ENCODE data around the gene TRIM71. TPM values are rescaled to one million over a fixed set of nuclear protein-coding genes. Genes with fewer than 3 reads are reported as not detected.

Gene TRIM71
- polyA plus RNA-seq, 1 donor from 2014 or later, result not detected

DNA sequence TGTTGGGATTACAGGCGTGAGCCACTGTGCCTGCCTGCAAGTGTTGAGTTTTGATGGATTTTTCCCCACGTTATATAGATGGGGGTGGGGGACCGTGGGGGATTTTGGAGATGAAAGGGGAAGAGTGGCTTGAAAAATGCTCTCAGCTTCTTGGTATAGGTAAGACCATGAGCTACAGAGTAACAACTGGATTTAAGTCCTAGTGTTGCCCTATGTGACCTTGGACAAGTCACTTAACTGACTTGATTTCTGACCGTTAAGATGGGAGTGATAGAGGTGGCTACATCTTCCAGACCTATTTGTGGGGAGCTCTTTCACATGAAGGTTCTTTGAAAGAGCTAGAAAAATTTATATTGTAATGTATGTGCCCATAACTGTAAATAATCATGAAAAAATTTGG, 13.3 kb downstream of the TRIM71 start:
- Mint-ChIP-seq H3K4me3 (no peak overlapping the region), H3K4me1 (no peaks in the 10 kb centered on the region), H3K27ac (no peak overlapping the region), H3K36me3 (peaks cover 1% of the 10 kb centered on the region), H3K9me3 (no peaks in the 10 kb centered on the region), H3K27me3 (peaks cover 14% of the 10 kb centered on the region)

GRCh38 chr3:32831791-32832190, 14.0 kb downstream of the TRIM71 start:
- H3K4me1 Mint-ChIP-seq, result no peaks in the 10 kb centered on the region
- no peaks in the 10 kb centered on the region for H3K9me3 Mint-ChIP-seq

DNA sequence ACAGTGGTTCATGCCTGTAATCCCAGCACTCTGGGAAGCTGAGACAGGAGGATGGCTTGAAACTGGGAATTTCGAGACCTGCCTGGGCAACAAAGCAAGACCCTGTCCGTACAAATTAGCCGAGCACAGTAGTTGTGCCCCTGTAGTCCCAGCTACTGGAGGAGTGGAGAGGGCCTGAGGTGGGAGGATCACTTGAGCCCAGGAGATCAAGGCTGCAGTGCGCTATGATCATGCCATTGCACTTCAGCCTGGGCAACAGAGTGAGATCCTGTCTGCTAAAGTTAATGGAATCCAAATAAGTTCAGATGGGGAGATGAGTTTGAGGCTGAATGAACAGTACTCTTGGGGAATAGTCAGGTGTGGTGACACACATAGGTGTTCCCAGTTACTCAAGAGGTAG, 14.4 kb downstream of the TRIM71 start:
- no peaks in the 10 kb centered on the region for H3K9me3 Mint-ChIP-seq
- no peak overlapping the region for H3K4me3 Mint-ChIP-seq
- H3K27ac Mint-ChIP-seq, result no peak overlapping the region
- no peaks in the 10 kb centered on the region for H3K36me3 Mint-ChIP-seq
- H3K4me1 Mint-ChIP-seq, result no peaks in the 10 kb centered on the region
- H3K27me3 Mint-ChIP-seq, result peaks cover 14% of the 10 kb centered on the region

More at GRCh38 chr3:32831791-32832190, 14.0 kb downstream of the TRIM71 start:
- Mint-ChIP-seq H3K36me3 (peaks cover 1% of the 10 kb centered on the region), H3K27ac (no peak overlapping the region), H3K27me3 (peaks cover 14% of the 10 kb centered on the region), H3K4me3 (no peak overlapping the region)

GRCh38 chr3:32835049-32835371, 17.2 kb downstream of the TRIM71 start:
- Mint-ChIP-seq H3K4me1 (no peaks in the 10 kb centered on the region), H3K4me3 (no peak overlapping the region), H3K36me3 (no peaks in the 10 kb centered on the region), H3K9me3 (no peaks in the 10 kb centered on the region), H3K27ac (no peak overlapping the region), H3K27me3 (peaks cover 14% of the 10 kb centered on the region)

- no peak overlapping the region for H3K4me3 Mint-ChIP-seq
- H3K36me3 Mint-ChIP-seq, result no peaks in the 10 kb centered on the region
- H3K4me1 Mint-ChIP-seq, result no peaks in the 10 kb centered on the region
- no peaks in the 10 kb centered on the region for H3K9me3 Mint-ChIP-seq
- no peak overlapping the region for H3K27ac Mint-ChIP-seq
- peaks cover 11% of the 10 kb centered on the region for H3K27me3 Mint-ChIP-seq
Observed at GRCh38 chr3:32835961-32836360, 18.2 kb downstream of the TRIM71 start.

DNA sequence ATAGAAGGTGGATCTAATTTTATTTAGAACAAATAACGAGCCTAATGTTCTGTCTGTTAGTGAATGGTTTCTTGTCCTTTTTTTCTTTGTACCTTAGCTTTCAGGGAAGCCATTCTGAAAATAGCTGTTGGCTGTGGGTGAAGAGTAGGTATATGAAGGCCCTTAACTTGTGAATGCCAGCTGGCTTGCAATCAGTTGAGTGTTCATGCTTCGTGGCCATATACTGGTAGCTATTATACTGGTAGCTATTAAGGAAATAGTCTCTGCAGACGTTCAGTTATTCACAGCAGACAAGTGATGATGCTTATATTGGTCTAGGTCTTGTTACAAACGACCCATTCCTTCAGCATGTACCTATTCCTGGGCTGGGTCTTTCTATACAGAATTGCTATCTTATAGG, 18.8 kb downstream of the TRIM71 start:
- Mint-ChIP-seq H3K9me3 (no peaks in the 10 kb centered on the region), H3K27me3 (peaks cover 11% of the 10 kb centered on the region), H3K4me3 (no peak overlapping the region), H3K4me1 (no peaks in the 10 kb centered on the region), H3K27ac (no peak overlapping the region), H3K36me3 (no peaks in the 10 kb centered on the region)

- no peaks in the 10 kb centered on the region for H3K9me3 Mint-ChIP-seq
- peaks cover 0 to 6% (median 4%) of the 10 kb centered on the region in 3 donors for H3K4me1 Mint-ChIP-seq
- H3K4me3 Mint-ChIP-seq, result no peak overlapping the region
- peaks cover 11% of the 10 kb centered on the region for H3K27me3 Mint-ChIP-seq
- H3K27ac Mint-ChIP-seq, result no peak overlapping the region
- no peaks in the 10 kb centered on the region for H3K36me3 Mint-ChIP-seq
Observed at GRCh38 chr3:32837366-32837765, 19.6 kb downstream of the TRIM71 start.

DNA sequence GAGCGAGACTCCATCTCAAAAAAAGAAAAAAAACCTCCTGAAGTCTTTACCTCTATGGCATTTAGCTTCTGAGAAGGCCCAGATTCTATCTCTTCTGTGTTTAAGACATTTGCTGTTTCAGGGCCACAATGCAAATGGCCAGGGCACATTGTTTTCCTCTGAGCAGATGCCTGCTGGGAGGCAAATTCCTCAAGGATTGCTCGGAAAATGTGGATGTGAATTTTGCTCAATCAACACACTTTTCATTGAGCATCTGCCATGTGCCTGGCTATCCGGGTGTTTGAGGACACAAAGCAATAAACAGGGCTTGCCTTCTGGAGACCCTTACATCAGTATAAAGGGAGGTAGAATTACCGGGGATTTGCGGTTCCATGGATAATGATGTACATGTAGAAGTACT, 20.0 kb downstream of the TRIM71 start:
- no peak overlapping the region for H3K4me3 Mint-ChIP-seq
- H3K27me3 Mint-ChIP-seq, result peaks cover 10% of the 10 kb centered on the region
- H3K27ac Mint-ChIP-seq, result no peak overlapping the region
- H3K9me3 Mint-ChIP-seq, result no peaks in the 10 kb centered on the region
- H3K4me1 Mint-ChIP-seq, result peaks cover 0 to 10% (median 6%) of the 10 kb centered on the region in 3 donors
- H3K36me3 Mint-ChIP-seq, result no peaks in the 10 kb centered on the region

DNA sequence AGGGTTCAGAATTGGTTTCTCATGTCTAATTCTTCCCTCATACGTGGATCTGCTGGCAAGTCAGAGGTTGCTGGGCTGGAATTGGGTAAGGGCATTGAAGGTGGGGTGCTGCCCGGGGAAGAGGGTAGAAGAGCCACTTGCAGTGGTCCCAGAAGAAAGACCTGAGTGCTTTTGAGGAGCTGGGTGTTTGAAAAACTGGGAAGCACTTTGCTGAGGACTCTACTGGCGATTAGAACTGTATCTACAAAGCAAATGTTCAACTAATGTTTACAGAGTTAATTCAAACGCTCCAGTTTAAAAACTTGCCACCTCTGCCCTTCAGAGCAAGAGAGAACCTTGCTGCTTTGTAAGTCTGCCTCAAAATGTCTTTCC, 21.9 kb downstream of the TRIM71 start:
- Mint-ChIP-seq H3K9me3 (no peaks in the 10 kb centered on the region), H3K36me3 (no peaks in the 10 kb centered on the region), H3K4me3 (no peak overlapping the region), H3K27me3 (peaks cover 3% of the 10 kb centered on the region), H3K27ac (no peak overlapping the region), H3K4me1 (peaks cover 0 to 10% (median 8%) of the 10 kb centered on the region in 3 donors)

GRCh38 chr3:32840086-32840841, 22.5 kb downstream of the TRIM71 start:
- Mint-ChIP-seq H3K9me3 (no peaks in the 10 kb centered on the region), H3K27me3 (no peaks in the 10 kb centered on the region), H3K4me1 (peaks cover 0 to 10% (median 8%) of the 10 kb centered on the region in 3 donors), H3K4me3 (no peak overlapping the region), H3K27ac (no peak overlapping the region), H3K36me3 (no peaks in the 10 kb centered on the region)

GRCh38 chr3:32841341-32841740, 23.5 kb downstream of the TRIM71 start:
- Mint-ChIP-seq H3K36me3 (no peaks in the 10 kb centered on the region), H3K27ac (no peak overlapping the region), H3K4me3 (no peak overlapping the region), H3K27me3 (no peaks in the 10 kb centered on the region), H3K4me1 (peaks cover 0 to 10% (median 8%) of the 10 kb centered on the region in 3 donors), H3K9me3 (no peaks in the 10 kb centered on the region)

DNA sequence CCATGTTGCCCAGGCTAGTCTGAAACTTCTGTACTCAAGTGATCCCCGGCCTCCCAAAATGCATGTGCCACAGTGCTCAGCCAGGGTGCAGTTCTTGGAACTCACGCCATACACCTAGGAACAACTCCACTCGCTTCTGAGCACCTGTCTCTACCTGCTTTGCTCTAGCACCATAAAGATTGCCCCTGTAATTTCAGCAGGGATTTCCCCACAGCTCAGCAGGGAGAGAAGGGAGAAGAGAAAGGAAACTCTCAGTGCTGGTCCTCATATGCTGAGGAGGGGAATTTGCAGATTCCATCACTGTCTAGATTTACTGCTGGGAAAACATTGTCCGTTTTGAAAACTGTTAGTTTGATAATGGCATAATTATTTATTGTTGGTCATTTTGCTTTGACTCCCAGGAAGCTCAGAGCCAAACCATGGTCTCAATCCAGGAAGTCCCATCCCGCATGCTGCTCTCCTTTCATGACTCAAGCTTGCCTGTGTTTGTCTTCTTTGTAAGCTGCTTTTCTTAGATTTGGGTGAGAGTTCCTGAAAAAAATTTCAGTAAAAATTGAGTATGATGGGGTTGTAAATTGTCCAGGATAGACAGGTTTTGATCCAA, 24.2 kb downstream of the TRIM71 start:
- Mint-ChIP-seq H3K36me3 (no peaks in the 10 kb centered on the region), H3K9me3 (no peaks in the 10 kb centered on the region), H3K27me3 (no peaks in the 10 kb centered on the region), H3K27ac (no peak overlapping the region), H3K4me3 (peak overlapping the region in 1 of 4 donors; percentile 3), H3K4me1 (peaks cover 0 to 10% (median 8%) of the 10 kb centered on the region in 3 donors)

DNA sequence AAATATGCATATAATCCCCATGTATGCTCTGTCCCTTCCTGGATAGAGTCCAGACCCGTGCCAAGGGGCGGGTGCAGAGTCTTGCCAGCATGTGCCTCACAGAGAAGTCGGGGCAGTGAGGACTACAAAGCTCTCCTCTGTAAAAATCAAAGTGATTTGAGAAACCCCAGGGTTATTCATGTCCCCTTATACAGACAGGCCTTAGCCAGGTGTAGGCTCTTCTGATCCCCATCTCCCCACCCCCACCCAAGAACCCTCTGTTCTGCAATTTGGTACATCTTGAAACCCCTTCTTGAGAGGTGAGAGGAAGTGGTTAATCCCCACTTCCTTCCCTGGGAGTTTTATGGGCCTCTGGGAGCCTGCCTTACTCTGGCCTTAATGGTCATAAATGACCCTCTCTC, 24.7 kb downstream of the TRIM71 start:
- no peak overlapping the region for H3K4me3 Mint-ChIP-seq
- H3K4me1 Mint-ChIP-seq, result peaks cover 0 to 10% (median 8%) of the 10 kb centered on the region in 3 donors
- H3K36me3 Mint-ChIP-seq, result no peaks in the 10 kb centered on the region
- no peaks in the 10 kb centered on the region for H3K9me3 Mint-ChIP-seq
- no peaks in the 10 kb centered on the region for H3K27me3 Mint-ChIP-seq
- peak overlapping the region in 1 of 3 donors; percentile 16 for H3K27ac Mint-ChIP-seq

GRCh38 chr3:32842987-32843386, 25.2 kb downstream of the TRIM71 start:
- Mint-ChIP-seq H3K9me3 (no peaks in the 10 kb centered on the region), H3K36me3 (no peaks in the 10 kb centered on the region), H3K27me3 (no peaks in the 10 kb centered on the region), H3K4me3 (no peak overlapping the region), H3K27ac (no peak overlapping the region), H3K4me1 (peaks cover 0 to 10% (median 8%) of the 10 kb centered on the region in 3 donors)

GRCh38 chr3:32843510-32844321, 25.9 kb downstream of the TRIM71 start:
- H3K4me3 Mint-ChIP-seq, result no peak overlapping the region

More at GRCh38 chr3:32843510-32844321, 25.9 kb downstream of the TRIM71 start:
- H3K9me3 Mint-ChIP-seq, result no peaks in the 10 kb centered on the region
- H3K27me3 Mint-ChIP-seq, result no peaks in the 10 kb centered on the region
- H3K27ac Mint-ChIP-seq, result no peak overlapping the region
- peaks cover 0 to 10% (median 8%) of the 10 kb centered on the region in 3 donors for H3K4me1 Mint-ChIP-seq
- no peaks in the 10 kb centered on the region for H3K36me3 Mint-ChIP-seq

Measured in IgD-negative memory B cell (primary cell).